RCC 7860 (cell line): ENCODE results near the gene TRAM2.
A peak's percentile ranks its signal among the peaks of the same experiment; 100 is the strongest.

Source experiments
- DNase-seq: peaks from one replicate; pipeline ENCODE4 v3.0.0-alpha.2; 2015; ENCODE audit warnings: low spot score
- FAIRE-seq: peaks from 2 replicates; lab custom pipeline; 2012; peaks lifted over from hg19 to GRCh38; lab: Jason Lieb, UNC

The TRAM2 gene

DNA sequence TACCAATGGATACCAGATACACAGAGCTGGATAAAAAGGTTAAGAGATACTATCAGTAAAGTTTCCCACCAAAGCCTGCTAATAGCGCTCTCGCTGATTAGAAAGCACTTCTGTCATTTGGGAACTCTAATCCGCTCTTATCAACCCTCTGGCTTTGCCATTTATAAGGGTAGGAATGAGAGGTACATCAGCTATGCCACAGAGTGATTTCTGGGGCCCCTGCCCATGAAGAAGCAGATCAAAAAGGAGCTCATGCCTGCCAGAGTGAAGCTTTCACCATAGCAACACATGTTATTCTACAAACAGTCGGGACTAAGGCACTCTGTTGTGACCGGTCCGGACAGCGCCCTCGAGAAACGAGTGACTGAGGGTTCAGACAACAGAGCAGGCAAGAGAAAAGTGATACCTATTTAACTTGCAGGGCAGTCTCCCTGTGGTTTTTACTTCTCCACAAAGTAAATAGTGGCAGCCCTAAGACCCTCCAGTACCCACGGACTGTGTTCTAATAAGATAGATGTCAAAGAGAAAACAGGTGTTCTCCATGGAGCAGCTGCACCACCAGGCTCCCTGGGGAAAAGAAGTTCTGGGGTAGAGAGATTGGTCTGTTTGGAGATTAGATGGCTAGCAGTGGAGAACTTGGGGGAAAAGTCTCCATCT, 5.6 kb downstream of the TRAM2 start:
- DNase-seq (no peak), FAIRE-seq (no peak)

DNA sequence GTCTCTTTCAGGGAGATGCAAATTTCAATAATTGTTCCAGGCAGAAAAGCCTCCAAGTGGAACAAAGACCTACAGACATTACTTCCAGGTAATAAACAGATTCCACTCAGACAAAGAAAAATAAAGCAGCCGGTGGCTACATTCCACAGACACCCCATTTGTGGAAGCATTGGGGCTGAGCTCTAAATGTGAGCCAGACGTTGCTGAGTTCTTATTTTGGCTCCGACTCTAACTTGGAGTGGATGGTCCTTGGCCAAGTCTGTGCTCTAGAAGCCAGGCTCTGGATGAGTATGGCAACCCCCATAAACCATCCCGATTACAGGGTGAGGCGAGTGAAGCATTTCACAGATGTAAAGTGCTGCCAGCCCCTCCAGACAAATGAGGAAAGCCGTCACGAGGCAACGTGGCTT, 6.6 kb downstream of the TRAM2 start:
- FAIRE-seq (no peak), DNase-seq (no peak)

- FAIRE-seq (no peak), DNase-seq (no peak)
Measured at GRCh38 chr6:52568320-52568719, 8.5 kb downstream of the TRAM2 start.

GRCh38 chr6:52566853-52567279, 10.0 kb downstream of the TRAM2 start:
- DNase-seq (peak; percentile 91), FAIRE-seq (peak; percentile 83)

- no peak for FAIRE-seq
- no peak for DNase-seq
Measured at GRCh38 chr6:52566201-52566600, 10.7 kb downstream of the TRAM2 start.

DNA sequence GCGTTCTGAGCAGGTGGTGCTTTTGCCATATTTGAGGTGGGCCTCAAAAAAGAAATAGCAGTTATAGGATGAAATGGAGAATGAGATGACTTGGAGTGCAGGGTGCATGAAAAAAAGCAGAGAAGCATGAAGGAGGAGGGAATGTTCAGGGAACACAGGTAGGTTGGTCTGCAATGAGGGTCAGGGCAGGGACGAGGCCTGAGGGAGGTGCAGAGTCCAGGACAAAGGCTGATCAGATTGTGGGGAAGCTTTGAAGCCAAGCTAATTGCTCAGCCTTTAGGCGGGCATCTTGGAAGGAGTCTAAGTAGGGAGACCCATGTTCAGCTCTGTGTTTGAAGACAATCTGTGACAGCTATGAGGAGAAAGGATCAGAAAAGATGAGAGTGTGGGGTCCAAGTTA, 12.0 kb downstream of the TRAM2 start:
- DNase-seq = no peak
- FAIRE-seq = no peak

GRCh38 chr6:52562911-52563310, 13.9 kb downstream of the TRAM2 start:
- DNase-seq = no peak
- FAIRE-seq = no peak

- FAIRE-seq = no peak
- no peak for DNase-seq
Measured at GRCh38 chr6:52560462-52560861, 16.4 kb downstream of the TRAM2 start.

DNA sequence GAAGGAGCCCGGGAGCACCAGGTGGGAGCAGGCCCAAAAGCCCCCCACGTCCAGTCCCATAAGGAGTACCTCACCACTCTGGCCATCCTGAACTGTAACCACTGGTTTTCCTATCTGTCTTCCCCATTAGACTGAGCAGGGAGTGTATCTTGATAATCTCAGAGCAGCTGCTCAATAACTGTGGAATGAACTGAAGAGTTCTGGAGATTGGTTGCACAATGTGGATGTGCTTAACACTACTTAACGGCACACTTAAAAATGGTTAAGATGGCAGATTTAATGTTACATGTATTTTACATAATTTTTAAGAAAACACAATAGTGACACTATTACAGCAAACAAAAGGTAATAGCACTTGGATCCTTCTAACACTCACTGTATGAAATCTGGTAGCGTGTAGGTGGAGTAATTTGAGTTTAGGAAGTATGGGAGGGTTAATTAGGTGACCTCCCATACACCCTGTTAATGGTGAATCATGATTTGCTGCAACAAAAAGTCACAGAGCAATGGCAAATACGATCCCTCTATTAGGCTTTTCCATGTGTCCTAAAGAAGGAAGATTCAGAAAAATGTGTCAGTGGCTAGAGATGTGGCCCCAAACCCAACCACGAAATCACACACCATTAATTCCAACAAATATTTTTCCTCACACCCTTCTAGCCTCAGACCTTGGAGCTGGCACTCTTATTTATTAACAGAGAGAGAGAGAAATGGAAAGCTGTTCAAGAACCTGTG, 18.4 kb downstream of the TRAM2 start:
- DNase-seq (no peak), FAIRE-seq (peak; percentile 45)

DNA sequence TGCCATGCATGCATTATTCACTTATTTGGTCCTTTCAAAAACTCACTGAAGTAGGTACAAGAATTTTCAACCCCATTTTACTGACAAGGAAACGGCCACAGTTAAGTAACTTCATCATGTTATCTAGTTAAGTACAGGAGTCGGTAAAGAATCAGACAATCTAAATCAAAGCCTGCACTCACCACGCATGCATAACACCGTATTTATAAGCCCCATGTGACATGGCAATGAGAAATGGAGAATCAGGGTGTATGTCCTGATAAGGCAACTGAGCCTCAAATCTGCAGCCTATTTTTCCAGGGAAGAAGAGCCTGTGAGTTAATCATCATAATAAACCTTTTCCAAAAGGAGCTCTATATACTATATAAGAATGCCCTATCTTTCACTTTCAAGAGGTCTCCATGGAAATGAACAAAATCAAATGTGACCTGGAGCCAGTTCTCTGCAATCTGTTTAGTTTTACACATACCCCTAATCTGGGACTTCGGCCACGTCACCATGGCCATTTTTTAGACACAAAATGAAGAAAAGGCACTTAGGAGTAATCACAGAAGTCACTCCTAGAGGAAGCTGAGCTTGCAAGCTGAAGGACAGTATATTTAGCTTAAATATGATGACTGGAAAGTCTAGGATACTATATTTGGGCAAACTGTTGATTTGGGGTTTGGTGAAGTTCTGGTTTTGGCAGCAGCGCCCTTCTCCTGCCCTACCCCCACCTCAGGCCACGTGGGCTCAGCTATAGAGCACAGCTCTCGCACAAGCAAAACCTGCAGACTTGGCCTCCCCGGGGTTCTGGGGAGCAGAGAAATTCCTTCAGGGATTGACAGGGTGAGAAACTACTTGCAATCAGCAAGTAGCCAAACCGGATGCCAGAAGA, 19.2 kb downstream of the TRAM2 start:
- FAIRE-seq = no peak
- DNase-seq = no peak

DNA sequence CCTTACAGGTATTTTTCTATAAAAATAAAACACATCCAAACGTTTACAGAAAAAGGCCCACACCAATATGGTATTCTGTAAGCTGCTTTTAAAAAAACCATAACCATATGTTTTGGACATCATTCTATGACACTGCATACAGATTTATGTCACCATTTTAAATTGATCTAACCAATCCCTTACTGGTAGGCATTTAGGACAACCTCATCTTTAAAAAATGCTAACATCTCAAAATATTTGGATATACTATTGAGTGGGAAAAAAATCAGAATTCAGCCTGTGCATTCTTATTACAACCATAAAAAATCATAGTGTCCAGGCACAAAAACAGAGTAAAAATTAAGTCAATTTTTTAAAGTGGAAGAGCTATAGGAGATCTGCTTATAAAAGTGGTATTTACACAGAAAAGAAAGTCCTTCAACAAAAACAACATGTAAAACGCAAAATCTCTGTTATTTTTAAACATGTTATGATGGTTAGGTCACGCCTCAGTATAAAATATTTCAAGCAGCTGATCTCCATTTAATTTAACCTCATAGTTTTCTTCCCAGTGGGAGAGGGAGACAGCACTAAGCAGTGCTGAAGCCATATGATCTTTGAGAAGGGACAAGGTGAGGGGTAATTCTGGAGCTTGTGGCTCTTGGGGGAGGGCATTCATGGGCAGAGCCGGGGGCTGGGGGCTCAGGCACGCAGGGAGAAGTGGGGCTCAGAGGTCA, 21.2 kb downstream of the TRAM2 start:
- DNase-seq (no peak), FAIRE-seq (no peak)

GRCh38 chr6:52554684-52555280, 22.1 kb downstream of the TRAM2 start:
- FAIRE-seq (no peak), DNase-seq (no peak)

DNA sequence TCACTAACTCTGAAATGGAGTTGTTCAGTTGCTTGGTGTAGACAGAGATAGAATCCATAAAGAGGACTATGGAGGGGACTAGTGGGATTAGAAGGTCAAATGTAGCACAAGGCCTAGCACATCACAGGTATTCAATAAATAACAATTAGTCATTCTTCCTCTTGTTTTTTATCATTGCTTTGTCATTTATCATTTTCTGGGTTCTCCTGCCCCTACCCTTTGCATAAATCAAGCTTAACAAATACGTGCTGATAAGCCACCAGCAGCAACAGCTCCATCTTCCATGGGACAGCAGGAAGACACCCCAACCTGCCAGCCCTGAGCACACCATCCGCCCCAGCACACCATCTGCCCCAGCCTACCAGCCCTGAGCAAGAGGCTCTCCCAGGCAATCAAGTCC, 23.1 kb downstream of the TRAM2 start:
- DNase-seq = no peak

GRCh38 chr6:52553158-52553557, 23.7 kb downstream of the TRAM2 start:
- no peak for FAIRE-seq
- no peak for DNase-seq

More for the DNA sequence above, 23.1 kb downstream of the TRAM2 start:
- FAIRE-seq = no peak

- DNase-seq (no peak), FAIRE-seq (no peak)
Measured at GRCh38 chr6:52552278-52552643, 24.6 kb downstream of the TRAM2 start.

GRCh38 chr6:52551483-52552277, 25.2 kb downstream of the TRAM2 start:
- no peak for FAIRE-seq

DNA sequence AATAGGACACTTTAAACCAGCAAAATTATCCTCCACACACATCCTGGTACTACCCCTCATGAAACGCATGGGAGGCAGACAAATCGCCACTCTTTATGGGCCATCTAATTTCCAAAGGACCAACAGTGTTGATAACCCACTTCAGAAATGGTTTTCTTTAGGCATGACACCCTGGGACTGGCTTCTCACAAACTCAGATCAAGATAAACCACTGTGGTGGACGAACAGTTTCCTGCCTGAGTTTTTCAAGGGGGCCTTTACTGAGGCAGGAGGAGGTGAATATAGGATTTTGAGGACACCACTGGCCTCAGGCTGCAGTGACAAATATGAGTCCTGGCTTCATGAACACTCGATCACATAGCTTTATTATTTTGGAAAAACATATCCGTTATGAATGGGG, 26.0 kb downstream of the TRAM2 start:
- FAIRE-seq = no peak
- no peak for DNase-seq

More at GRCh38 chr6:52551483-52552277, 25.2 kb downstream of the TRAM2 start:
- DNase-seq = peak; percentile 45

- FAIRE-seq = no peak
- no peak for DNase-seq
Measured at GRCh38 chr6:52550014-52550575, 26.8 kb downstream of the TRAM2 start.

- FAIRE-seq (no peak), DNase-seq (no peak)
Measured at GRCh38 chr6:52549428-52549827, 27.4 kb downstream of the TRAM2 start.
